ENCODE results near the gene CNR2. TPM values are rescaled to one million over a fixed set of nuclear protein-coding genes. Genes with fewer than 3 reads are reported as not detected.
"Not testable (repeated sequence)": the region's sequence is repeated elsewhere in the genome, so short reads cannot be mapped to it uniquely, and the experiment has no call there.

Gene CNR2
- total RNA-seq, 1 donor from 2014 or later, result 0.07 TPM

- intact Hi-C loops (cut with micrococcal nuclease), result no loop called here
Observed at GRCh38 chr1:23922321-23922943, 9.3 kb upstream of the CNR2 start.

GRCh38 chr1:23916209-23917131, 3.3 kb upstream of the CNR2 start:
- intact Hi-C loops (cut with micrococcal nuclease), result loop anchor here (1.0 to 2.0 kb wide), 4 partner anchors 48 to 144 kb away; partner anchors contain the start of gene FUCA1

GRCh38 chr1:23915466-23915865, 2.3 kb upstream of the CNR2 start:
- intact Hi-C loops (cut with micrococcal nuclease), result no loop called here

- intact Hi-C loops (cut with micrococcal nuclease), result no loop called here
Observed at GRCh38 chr1:23914921-23915320, 1.8 kb upstream of the CNR2 start.

GRCh38 chr1:23911921-23912320, 1.2 kb downstream of the CNR2 start:
- intact Hi-C loops (cut with micrococcal nuclease), result no loop called here

GRCh38 chr1:23910553-23911246, 2.5 kb downstream of the CNR2 start:
- intact Hi-C loops (cut with micrococcal nuclease), result no loop called here

GRCh38 chr1:23910144-23910543, 3.0 kb downstream of the CNR2 start:
- intact Hi-C loops (cut with micrococcal nuclease), result no loop called here

- intact Hi-C loops (cut with micrococcal nuclease), result loop anchor here (5.0 kb wide), 1 partner anchor 48 kb away; the partner anchor contains the start of gene PNRC2
Observed at GRCh38 chr1:23909412-23909811, 3.8 kb downstream of the CNR2 start.

GRCh38 chr1:23908453-23909341, 4.5 kb downstream of the CNR2 start:
- intact Hi-C loops (cut with micrococcal nuclease), result loop anchor here (5.0 kb wide), 1 partner anchor 49 kb away; the partner anchor contains the start of gene PNRC2

GRCh38 chr1:23906731-23907130, 6.4 kb downstream of the CNR2 start:
- intact Hi-C loops (cut with micrococcal nuclease), result loop anchor here (5.0 kb wide), 1 partner anchor 51 kb away; the partner anchor contains the start of gene PNRC2

GRCh38 chr1:23905461-23906025, 7.6 kb downstream of the CNR2 start:
- intact Hi-C loops (cut with micrococcal nuclease), result loop anchor here (5.0 kb wide), 1 partner anchor 52 kb away; the partner anchor contains the start of gene PNRC2

- intact Hi-C loops (cut with micrococcal nuclease), result loop anchor here (5.0 kb wide), 1 partner anchor 52 kb away; the partner anchor contains the start of gene PNRC2
Observed at GRCh38 chr1:23904748-23905357, 8.3 kb downstream of the CNR2 start.

GRCh38 chr1:23903754-23904153, 9.4 kb downstream of the CNR2 start:
- intact Hi-C loops (cut with micrococcal nuclease), result no loop called here

- intact Hi-C loops (cut with micrococcal nuclease), result no loop called here
Observed at GRCh38 chr1:23902321-23903278, 10.6 kb downstream of the CNR2 start.

- intact Hi-C loops (cut with micrococcal nuclease), result not testable (repeated sequence)
Observed at GRCh38 chr1:23900017-23900416, 13.1 kb downstream of the CNR2 start.

- intact Hi-C loops (cut with micrococcal nuclease), result no loop called here
Observed at GRCh38 chr1:23899070-23899469, 14.1 kb downstream of the CNR2 start.

GRCh38 chr1:23897083-23897482, 16.1 kb downstream of the CNR2 start:
- intact Hi-C loops (cut with micrococcal nuclease), result no loop called here

GRCh38 chr1:23896491-23896890, 16.7 kb downstream of the CNR2 start:
- intact Hi-C loops (cut with micrococcal nuclease), result no loop called here

GRCh38 chr1:23895993-23896392, 17.2 kb downstream of the CNR2 start:
- intact Hi-C loops (cut with micrococcal nuclease), result no loop called here

Measured in T-helper 1 cell treated with Interleukin-12 subunit alpha and Interleukin-12 subunit beta and Interleukin-4 antibody, amounts not matched to agents 30 ng/mL and 1 ng/mL, for 36 hours (primary cell).